NCI-H1694 treated with DMSO at 0.1 percent for 48 hours (cell line): ENCODE measurements around the gene RNASEL.
"Not testable (repeated sequence)": the region's sequence is repeated elsewhere in the genome, so short reads cannot be mapped to it uniquely, and the experiment has no call there.

ENCODE experiments used
- DNase-seq: peaks from one replicate; lab custom pipeline; 2025; lab: John Stamatoyannopoulos, UW

RNASEL gene

GRCh38 chr1:182563095-182563494 is 26.0 kb downstream of the RNASEL start:
- no peak for DNase-seq

- no peak for DNase-seq
Measured at GRCh38 chr1:182561456-182561855, 27.6 kb downstream of the RNASEL start.

GRCh38 chr1:182560392-182560984 is 28.6 kb downstream of the RNASEL start:
- no peak for DNase-seq

- no peak for DNase-seq
Measured at GRCh38 chr1:182556279-182556678, 32.8 kb downstream of the RNASEL start.

GRCh38 chr1:182555493-182555892 is 33.6 kb downstream of the RNASEL start:
- DNase-seq, result no peak

GRCh38 chr1:182552527-182552926 is 36.5 kb downstream of the RNASEL start:
- no peak for DNase-seq

GRCh38 chr1:182549811-182550210 is 39.2 kb downstream of the RNASEL start:
- DNase-seq, result no peak

GRCh38 chr1:182549346-182549745 is 39.7 kb downstream of the RNASEL start:
- no peak for DNase-seq

GRCh38 chr1:182533896-182534295 is 55.2 kb downstream of the RNASEL start:
- no peak for DNase-seq

- DNase-seq, result not testable (repeated sequence)
Measured at GRCh38 chr1:182528206-182528605, 60.9 kb downstream of the RNASEL start.

- DNase-seq, result no peak
Measured at GRCh38 chr1:182527680-182528079, 61.4 kb downstream of the RNASEL start.

GRCh38 chr1:182525342-182525741 is 63.7 kb downstream of the RNASEL start:
- DNase-seq, result no peak
